Stimulated activated CD4-positive, alpha-beta T cell treated with anti-CD3 and anti-CD28 coated beads, Interleukin-15, amount 100 ng/mL, for 48 hours (primary cell): ENCODE measurements around the gene PF4V1.

ENCODE experiments used
- DNase-seq, 2 donors: peaks; one replicate each; pipeline ENCODE4 v3.0.0-alpha.2; 2020; ENCODE audit warnings: low read depth in 2 of 2

The PF4V1 gene

DNA sequence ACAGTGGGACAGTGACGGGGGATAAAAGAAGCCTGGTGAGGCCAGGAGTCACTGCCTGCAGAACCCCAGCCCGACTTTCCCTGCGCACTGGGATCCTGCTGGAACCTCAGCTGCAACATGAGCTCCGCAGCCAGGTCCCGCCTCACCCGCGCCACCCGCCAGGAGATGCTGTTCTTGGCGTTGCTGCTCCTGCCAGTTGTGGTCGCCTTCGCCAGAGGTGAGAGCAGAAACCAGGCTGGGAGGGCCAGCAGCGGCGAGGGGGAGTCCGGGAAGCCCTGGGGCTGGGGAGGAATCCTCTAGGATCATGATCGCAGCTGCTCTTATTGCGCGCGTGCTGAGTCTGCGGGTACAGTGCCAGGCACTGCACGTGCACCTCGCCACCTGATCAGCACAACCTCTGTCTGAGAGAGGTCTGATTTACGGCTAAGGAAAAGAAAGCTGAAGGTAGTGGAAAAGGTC, at the start of gene PF4V1:
TSS of gene PF4V1 (plus strand) at position 51 of the 459 bp plus-strand sequence. CDS start at position 118, 67 bp downstream.
- no peak for DNase-seq

- DNase-seq, result no peak
Measured at GRCh38 chr4:73810191-73810590, 42.9 kb upstream of the PF4V1 start.

DNA sequence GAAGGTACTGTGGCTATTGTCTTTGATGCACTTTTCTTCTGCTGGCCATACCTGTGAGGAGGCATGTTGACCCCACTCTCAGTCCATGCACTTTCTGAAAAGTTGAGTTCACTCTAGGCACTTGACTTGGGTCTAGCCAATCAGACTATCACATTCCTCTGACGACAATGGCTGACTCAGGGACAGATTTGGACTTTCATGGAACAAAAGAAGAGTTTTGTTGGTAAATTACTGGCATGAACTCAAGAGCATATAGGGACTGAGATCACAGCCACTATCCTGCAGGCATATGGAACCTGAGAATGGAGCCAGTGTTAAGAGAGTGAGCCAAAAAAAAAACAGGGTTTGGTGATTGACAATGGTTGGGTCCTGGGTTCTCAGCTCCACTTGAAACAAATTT, 41.3 kb upstream of the PF4V1 start:
- no peak for DNase-seq

- DNase-seq, result no peak
Measured at GRCh38 chr4:73814679-73815078, 38.4 kb upstream of the PF4V1 start.

DNA sequence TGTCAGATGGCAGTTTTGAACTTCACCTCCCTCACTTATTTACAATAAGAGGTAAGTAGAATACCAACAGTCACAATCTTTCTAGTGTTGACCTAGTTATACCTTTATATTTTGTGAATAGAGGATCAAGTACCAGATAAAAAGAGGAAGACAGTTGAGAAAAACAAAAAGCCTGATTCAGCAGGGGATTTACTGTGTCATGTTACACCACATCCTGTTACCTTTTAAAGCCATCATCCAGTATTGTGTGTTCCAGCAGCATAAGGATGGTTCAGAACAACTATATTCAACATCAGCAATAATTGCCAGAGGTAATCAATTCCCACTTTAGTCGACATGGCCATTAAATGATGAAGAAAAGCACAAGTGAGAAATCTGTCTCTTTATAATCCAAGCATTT, 38.0 kb upstream of the PF4V1 start:
- DNase-seq, result no peak

- DNase-seq, result no peak
Measured at GRCh38 chr4:73816814-73817213, 36.3 kb upstream of the PF4V1 start.

GRCh38 chr4:73817341-73817740, 35.8 kb upstream of the PF4V1 start:
- no peak for DNase-seq

DNA sequence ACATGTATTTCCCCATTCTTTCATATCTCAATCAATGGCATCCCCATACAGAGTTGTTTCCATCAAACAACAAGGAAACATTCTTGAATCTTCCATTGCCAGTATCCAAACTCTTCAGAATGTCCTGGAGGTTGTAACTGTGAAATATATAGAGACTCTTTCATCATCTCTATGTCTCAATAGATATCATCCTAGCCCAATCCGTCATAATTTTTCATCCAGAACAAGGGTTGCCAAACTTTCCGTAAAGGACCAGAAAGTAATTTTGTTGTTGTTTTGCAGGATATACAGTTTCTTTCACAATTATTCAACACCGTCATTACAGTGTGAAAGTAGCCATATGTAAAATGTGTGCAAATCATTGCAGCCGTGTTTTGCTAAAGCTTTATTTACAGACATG, 31.8 kb upstream of the PF4V1 start:
- no peak for DNase-seq

GRCh38 chr4:73822389-73822788, 30.7 kb upstream of the PF4V1 start:
- no peak for DNase-seq

- DNase-seq, result no peak
Measured at GRCh38 chr4:73822812-73823504, 30.1 kb upstream of the PF4V1 start.

GRCh38 chr4:73823760-73824159, 29.3 kb upstream of the PF4V1 start:
- DNase-seq, result no peak

DNA sequence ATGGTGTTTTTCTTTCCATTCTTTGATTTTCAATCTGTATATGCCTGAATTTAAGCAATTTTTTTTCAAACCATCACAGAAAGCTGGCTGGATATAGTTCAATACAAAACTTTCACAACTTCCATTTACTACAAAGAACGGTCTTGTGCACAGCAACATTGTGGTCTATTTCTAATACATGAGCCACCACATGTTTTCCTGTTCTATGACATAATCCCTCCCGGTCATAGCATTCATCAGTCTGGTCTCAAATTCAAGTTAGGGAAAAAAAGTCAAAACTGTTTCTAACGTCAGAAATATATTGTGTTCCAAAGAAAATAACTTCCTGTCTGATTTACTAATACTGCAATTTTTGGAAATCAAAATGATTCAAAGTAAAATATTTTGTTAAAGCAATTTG, 24.1 kb upstream of the PF4V1 start:
- no peak for DNase-seq

GRCh38 chr4:73831569-73831968, 21.5 kb upstream of the PF4V1 start:
- no peak for DNase-seq

- DNase-seq, result no peak
Measured at GRCh38 chr4:73832651-73833237, 20.4 kb upstream of the PF4V1 start.

DNA sequence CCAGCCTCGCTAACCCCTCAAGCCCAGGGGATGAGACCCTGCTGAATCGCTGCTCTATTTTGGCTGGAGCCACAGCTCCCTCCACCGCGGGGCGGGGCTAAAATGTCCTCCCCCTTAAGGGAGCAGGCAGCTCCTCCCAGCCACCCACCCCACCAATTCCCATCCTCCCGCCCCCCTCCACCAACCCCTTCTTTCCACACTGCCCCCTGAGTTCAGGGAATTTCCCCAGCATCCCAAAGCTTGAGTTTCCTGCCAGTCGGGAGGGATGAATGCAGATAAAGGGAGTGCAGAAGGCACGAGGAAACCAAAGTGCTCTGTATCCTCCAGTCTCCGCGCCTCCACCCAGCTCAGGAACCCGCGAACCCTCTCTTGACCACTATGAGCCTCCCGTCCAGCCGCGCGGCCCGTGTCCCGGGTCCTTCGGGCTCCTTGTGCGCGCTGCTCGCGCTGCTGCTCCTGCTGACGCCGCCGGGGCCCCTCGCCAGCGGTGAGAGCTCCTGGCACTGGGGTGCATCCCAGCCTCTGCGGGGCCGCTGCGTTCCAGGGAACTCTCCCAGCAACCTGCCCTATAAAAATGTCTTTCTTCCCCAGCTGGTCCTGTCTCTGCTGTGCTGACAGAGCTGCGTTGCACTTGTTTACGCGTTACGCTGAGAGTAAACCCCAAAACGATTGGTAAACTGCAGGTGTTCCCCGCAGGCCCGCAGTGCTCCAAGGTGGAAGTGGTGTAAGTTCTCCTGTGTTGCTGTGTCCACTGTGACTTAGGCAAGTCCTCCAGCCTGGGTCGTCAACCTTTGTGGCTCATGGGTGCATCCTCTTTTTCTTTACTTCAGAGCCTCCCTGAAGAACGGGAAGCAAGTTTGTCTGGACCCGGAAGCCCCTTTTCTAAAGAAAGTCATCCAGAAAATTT, 16.5 kb upstream of the PF4V1 start, which contains the start of gene CXCL6:
TSS of gene CXCL6 (plus strand) at position 306 of the 907 bp plus-strand sequence. CDS start at position 379, 73 bp downstream.
- no peak for DNase-seq

- no peak for DNase-seq
Measured at GRCh38 chr4:73839071-73839470, 14.0 kb upstream of the PF4V1 start.

DNA sequence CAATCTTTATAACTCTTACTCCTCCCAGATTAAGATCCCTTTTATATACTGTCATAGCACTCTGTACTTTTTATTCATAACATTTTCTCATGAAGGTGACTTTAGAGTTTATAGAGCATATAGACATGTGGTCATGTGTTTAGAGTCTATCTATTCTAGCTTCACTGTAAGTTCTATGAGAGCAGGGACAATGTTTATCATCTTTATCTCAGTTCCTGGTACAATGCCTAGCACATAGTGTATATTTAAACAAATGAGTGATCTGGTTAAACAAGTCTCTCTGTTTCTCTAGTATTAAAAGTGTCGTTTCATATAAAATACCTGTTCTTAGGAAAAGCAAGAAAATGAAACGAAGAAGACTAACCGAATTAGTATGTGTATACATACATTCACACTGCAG, 13.4 kb upstream of the PF4V1 start:
- no peak for DNase-seq

GRCh38 chr4:73841243-73841925, 11.7 kb upstream of the PF4V1 start:
- no peak for DNase-seq

GRCh38 chr4:73842696-73843095, 10.4 kb upstream of the PF4V1 start:
- no peak for DNase-seq

DNA sequence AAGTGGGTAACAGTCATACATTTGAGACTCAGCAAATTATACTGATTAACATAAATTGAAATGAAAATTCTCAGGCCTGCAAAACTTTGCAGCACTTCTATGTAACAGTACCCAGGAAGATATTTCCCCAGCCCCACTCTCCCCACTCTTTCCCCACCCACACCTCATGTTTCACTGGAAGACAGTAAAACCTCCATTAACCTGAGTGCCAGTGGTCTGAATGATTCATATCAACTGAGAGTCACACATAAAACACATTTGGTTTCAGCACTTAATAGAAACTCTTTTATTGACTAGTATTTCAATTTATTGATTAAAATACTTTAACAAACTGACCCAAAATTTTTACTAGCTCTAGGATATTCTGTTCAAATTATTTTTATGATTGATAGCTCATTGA, 9.7 kb upstream of the PF4V1 start:
- no peak for DNase-seq

- DNase-seq, result no peak
Measured at GRCh38 chr4:73844345-73844744, 8.8 kb upstream of the PF4V1 start.

DNA sequence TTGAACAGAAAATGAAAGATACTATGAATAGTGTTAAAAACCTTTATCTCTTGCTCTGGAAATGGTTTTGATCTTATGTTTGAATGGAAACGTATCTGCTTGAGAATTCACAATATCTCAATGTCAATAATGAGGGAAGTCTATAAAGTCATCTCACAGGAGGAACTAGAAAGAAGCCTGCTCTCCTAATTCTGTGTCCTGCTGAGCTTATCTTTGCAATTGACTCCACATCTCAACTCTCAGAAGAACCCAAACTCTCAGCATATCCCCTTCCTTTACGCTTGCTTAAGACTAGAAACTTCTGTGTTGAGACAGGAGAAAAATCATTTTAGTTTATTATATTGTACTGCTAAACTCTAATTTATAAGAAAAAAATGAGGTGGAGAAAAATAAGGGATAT, 8.3 kb upstream of the PF4V1 start:
- DNase-seq, result no peak
